GM23338 (cell line): ENCODE measurements around the gene ATAD2B.
"Not testable (repeated sequence)": the region's sequence is repeated elsewhere in the genome, so short reads cannot be mapped to it uniquely, and the experiment has no call there.

Experiments
- EZH2 ChIP-seq: fragments of 200-600 bp; sonication (generic); IDR thresholded peaks from one replicate; pipeline ENCODE4 v1.8.0; 2017; ENCODE audit warnings: antibody characterized with exemption, mild to moderate bottlenecking, low read depth; ENCODE audit not compliant: unreplicated experiment
- EZH2phosphoT487 ChIP-seq: fragments of 200-600 bp; sonication (generic); IDR thresholded peaks from one replicate; pipeline ENCODE4 v1.8.1; 2018; ENCODE audit warnings: antibody characterized with exemption; ENCODE audit not compliant: unreplicated experiment
- NANOG ChIP-seq: IDR thresholded peaks from 2 replicates; pipeline ENCODE4 v1.6.1; 2016; ENCODE audit warnings: antibody characterized with exemption, borderline replicate concordance
- POLR2AphosphoS5 ChIP-seq: IDR thresholded peaks from 2 replicates; pipeline ENCODE4 v1.6.1; 2016; ENCODE audit warnings: antibody characterized with exemption, low read depth
- TF ChIP-seq, protein P1 (sequence below), 2 experiments: fragments of 200-600 bp in 1 of 2; sonication (generic) in 1 of 2; conservative IDR thresholded peaks; 2 replicates each; pipeline versions ENCODE4 v1.5.1 to v1.6.1; 2016 to 2017; ENCODE audit warnings: antibody characterized with exemption in 2 of 2, low read depth in 2 of 2, mild to moderate bottlenecking in 2 of 2, moderate library complexity in 1 of 2
- TF ChIP-seq, protein P2 (sequence below): IDR thresholded peaks from one replicate; pipeline ENCODE4 v1.6.1; 2018; ENCODE audit warnings: antibody characterized with exemption; ENCODE audit not compliant: unreplicated experiment

DNA sequence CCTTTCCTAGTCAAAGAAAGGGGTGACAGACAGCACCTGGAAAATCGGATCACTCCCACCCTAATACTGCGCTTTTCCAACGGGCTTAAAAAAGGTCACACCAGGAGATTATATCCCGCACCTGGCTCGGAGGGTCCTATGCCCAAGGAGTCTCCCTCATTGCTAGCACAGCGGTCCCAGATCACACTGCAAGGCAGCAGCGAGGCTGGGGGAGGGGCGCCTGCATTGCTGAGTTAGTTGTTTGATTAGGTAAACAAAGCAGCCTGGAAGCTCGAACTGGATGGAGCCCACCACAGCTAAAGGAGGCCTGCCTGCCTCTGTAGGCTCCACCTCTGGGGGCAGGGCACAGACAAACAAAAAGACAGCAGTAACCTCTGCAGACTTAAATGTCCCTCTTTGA is 190.1 kb downstream of the ATAD2B start:
- TF ChIP-seq EZH2, NANOG, EZH2phosphoT487, POLR2AphosphoS5: not testable (repeated sequence)
- TF ChIP-seq, protein P1, sequence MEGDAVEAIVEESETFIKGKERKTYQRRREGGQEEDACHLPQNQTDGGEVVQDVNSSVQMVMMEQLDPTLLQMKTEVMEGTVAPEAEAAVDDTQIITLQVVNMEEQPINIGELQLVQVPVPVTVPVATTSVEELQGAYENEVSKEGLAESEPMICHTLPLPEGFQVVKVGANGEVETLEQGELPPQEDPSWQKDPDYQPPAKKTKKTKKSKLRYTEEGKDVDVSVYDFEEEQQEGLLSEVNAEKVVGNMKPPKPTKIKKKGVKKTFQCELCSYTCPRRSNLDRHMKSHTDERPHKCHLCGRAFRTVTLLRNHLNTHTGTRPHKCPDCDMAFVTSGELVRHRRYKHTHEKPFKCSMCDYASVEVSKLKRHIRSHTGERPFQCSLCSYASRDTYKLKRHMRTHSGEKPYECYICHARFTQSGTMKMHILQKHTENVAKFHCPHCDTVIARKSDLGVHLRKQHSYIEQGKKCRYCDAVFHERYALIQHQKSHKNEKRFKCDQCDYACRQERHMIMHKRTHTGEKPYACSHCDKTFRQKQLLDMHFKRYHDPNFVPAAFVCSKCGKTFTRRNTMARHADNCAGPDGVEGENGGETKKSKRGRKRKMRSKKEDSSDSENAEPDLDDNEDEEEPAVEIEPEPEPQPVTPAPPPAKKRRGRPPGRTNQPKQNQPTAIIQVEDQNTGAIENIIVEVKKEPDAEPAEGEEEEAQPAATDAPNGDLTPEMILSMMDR (conservative IDR thresholded peaks at IDR 0.05; ENCODE audit: low read depth in 2 of 2), result not testable (repeated sequence)
- TF ChIP-seq, protein P2, sequence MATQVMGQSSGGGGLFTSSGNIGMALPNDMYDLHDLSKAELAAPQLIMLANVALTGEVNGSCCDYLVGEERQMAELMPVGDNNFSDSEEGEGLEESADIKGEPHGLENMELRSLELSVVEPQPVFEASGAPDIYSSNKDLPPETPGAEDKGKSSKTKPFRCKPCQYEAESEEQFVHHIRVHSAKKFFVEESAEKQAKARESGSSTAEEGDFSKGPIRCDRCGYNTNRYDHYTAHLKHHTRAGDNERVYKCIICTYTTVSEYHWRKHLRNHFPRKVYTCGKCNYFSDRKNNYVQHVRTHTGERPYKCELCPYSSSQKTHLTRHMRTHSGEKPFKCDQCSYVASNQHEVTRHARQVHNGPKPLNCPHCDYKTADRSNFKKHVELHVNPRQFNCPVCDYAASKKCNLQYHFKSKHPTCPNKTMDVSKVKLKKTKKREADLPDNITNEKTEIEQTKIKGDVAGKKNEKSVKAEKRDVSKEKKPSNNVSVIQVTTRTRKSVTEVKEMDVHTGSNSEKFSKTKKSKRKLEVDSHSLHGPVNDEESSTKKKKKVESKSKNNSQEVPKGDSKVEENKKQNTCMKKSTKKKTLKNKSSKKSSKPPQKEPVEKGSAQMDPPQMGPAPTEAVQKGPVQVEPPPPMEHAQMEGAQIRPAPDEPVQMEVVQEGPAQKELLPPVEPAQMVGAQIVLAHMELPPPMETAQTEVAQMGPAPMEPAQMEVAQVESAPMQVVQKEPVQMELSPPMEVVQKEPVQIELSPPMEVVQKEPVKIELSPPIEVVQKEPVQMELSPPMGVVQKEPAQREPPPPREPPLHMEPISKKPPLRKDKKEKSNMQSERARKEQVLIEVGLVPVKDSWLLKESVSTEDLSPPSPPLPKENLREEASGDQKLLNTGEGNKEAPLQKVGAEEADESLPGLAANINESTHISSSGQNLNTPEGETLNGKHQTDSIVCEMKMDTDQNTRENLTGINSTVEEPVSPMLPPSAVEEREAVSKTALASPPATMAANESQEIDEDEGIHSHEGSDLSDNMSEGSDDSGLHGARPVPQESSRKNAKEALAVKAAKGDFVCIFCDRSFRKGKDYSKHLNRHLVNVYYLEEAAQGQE, result not testable (repeated sequence)
